Activated CD4-positive, alpha-beta T cell treated with anti-CD3 and anti-CD28 coated beads, Interleukin-2, Interleukin-6, amounts not matched to agents 100 ng/mL and 50 ng/mL, durations not matched to agents 16 hours and 8 hours (primary cell): ENCODE measurements around the gene EMCN.
"Not testable (repeated sequence)": the region's sequence is repeated elsewhere in the genome, so short reads cannot be mapped to it uniquely, and the experiment has no call there.

Experiments used
- DNase-seq: peaks from one replicate; pipeline ENCODE4 v3.0.0-alpha.2; 2020

The EMCN gene

GRCh38 chr4:100517864-100518341 is at the start of gene EMCN:
Gene EMCN, minus strand, starts transcription at chr4:100518022. Its CDS starts 108 bp downstream, at chr4:100517914.
- no peak for DNase-seq

DNA sequence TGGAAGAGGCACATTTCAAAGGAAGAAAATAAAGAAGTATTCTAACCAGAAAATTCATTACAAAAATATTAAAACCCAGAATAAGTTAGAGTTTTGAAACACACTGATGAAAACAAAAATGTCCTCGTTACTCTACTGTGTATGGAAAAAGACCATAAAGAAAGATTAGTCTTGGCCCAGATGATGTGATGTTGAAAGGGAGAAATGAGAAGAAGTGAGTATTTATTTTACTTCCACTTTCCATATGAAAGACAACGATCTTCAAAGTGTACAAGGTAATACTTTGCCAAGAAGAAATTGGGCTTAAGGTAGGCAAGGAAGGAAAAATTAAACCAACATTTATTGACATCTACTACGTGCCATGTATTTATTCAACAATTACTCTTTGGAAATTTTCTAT is 48.6 kb upstream of the EMCN start:
- peak; percentile 18 for DNase-seq

- DNase-seq = no peak
Measured at GRCh38 chr4:100557306-100557705, 39.5 kb upstream of the EMCN start.

DNA sequence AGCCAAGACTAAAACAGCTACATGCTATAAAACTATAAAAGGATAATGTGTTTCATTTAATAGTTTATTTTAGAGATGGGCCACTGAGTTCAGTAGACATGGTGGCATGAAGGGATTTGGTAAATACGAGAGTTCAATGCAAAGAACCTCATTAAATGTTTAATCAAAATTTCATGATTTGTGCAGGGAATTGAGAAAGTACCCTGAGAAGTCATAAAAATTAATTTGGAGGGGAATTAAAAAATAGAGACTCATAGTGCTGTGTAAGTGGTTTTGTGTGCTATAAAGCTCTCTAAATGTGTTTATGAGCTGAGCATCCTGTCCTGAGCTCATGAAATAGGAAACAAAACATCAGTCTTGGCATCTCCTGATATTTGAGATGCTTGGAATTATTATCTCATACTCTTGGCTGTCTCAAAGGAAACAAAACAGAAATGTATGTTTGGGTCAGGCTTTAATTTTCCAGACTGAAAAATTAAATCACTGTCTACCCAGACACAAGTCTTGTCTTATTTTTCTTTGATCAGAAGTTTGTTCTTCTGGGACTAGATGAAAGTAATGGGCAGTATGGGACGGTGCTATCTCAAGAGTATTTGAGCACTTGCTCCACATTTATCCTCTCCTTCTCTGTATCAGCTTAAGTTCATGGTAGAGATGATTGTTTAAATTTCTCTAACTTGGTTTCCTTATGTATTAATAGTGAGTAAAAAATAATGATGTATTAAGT is 38.0 kb upstream of the EMCN start:
- no peak for DNase-seq

DNA sequence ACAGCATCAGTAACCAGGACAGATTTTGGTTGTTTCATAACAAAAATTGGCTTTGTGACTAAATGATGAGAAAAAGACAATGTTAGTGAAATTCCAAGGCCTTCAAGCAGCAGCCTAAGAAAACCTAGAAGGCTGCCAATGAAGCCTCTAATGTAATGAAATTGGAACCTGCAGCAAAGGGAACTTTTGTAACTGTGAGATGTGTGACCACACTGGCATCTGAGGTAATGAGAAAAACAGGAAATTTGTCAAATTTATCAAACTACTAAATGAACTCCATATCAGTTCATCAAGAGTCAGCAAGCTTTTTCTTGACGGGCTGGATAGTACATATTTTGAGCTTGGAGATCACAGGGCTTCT is 30.4 kb upstream of the EMCN start:
- no peak for DNase-seq

- no peak for DNase-seq
Measured at GRCh38 chr4:100547541-100548199, 29.8 kb upstream of the EMCN start.

DNA sequence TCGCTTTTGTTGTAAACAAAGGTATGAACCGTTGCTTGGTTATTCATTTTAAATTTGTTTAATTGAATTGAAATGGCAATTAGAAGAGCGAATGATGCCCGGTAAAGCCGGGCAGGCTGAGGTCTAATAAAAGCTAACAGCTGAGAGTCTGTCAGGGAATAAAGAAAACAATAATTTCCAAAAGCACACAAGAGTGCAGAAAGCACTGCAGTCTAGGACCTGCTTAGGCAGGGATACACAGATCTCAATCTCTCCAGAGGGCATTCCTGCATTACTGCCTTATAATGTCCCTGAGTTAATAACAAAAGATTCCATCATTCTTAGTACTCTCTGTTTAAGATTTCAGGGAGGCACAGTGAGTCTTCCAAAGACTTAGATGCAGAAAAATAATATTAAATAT is 27.6 kb upstream of the EMCN start:
- DNase-seq = no peak

DNA sequence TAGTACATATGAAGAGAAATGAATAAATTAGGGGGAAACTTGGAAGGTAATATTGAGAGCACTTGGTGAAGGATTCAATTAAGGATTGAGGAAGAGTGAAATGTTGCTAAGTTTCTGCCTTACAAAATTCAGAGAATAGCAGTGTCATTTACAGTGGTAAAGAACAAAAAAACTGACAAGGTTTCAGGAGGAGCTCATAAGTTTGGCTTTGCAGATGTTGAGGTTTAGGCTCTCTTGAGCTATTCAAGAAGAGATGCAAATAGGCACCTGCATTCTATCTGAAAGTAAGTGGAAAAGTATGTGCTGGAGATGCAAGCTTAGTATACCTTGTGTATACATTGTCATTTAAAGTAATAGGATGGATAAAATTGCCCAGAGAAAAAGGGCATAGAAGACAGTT is 22.3 kb upstream of the EMCN start:
- DNase-seq = no peak

- peak; percentile 14 for DNase-seq
Measured at GRCh38 chr4:100539706-100540105, 21.9 kb upstream of the EMCN start.

- no peak for DNase-seq
Measured at GRCh38 chr4:100533741-100534140, 15.9 kb upstream of the EMCN start.

DNA sequence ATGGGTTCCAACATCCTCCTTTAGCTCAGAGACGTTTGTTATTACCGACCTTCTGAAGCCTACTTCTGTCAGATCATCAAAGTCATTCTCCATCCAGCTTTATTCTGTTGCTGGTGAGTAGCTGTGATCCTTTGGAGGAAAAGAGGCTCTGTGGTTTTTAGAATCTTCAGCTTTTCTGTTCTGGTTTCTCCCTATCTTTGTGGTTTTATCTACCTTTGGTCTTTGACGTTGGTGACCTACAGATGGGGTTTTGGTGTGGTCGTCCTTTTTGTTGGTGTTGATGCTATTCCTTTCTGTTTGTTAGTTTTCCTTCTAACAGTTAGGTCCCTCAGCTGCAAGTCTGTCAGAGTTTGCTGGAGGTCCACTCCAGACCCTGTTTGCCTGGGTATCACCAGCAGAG is 12.3 kb upstream of the EMCN start:
- DNase-seq = not testable (repeated sequence)

DNA sequence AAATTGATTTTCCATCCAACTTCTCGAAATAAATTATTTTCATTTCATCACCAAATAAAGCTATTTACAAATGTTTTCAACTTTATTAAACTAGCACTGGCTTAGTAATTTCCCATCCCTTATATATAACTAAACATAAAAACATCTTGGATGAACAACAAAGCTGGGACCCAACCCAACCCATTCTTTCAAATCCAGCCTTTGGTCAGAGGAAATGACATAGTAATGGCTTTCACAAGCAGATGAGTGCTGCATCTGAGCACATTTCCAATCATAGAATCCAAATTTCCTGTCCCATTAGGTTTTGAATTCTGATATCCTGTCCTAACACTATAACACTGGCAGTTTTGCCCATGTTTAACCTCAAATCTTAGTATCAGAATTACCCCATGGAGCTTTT is 7.9 kb upstream of the EMCN start:
- no peak for DNase-seq

DNA sequence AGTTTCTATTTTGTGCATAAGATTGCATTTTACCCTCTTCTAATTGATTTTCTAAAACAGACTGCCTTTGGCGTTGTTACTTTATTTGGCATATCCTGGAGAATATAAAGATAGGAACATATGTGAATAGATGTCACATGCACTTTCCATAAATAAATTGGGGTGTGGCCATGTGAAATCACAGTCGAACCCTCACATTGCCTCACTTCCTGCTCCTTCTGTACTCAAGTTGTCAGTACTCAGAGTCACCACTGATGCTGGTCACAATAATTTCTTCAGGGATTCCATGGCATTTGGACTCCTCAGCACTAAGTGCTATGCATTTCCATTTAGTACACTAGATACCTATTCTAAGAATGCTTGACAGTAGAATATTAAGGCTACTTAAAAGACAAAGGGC is 1.4 kb upstream of the EMCN start:
- DNase-seq = no peak

- no peak for DNase-seq
Measured at GRCh38 chr4:100516225-100516624, 1.6 kb downstream of the EMCN start.

DNA sequence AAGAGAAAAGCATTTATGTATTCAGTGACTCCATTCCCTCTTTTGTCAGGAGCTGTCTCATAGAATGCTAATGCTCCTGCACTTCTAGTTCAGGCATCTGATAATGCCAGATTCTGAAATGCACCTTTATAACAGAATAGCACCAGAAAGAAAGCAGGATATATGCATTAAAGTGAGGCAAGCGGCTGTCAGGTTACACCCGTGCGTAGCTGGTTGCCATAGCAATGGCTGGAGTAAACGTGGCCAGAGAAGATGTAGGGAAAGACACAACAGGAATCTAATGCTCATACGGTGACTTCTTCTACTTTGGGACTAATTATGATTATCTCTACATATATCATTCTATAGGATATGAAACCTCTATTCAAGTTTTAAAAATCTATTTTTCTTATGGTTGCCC is 5.9 kb downstream of the EMCN start:
- DNase-seq = no peak

GRCh38 chr4:100510551-100510950 is 7.3 kb downstream of the EMCN start:
- DNase-seq = no peak

DNA sequence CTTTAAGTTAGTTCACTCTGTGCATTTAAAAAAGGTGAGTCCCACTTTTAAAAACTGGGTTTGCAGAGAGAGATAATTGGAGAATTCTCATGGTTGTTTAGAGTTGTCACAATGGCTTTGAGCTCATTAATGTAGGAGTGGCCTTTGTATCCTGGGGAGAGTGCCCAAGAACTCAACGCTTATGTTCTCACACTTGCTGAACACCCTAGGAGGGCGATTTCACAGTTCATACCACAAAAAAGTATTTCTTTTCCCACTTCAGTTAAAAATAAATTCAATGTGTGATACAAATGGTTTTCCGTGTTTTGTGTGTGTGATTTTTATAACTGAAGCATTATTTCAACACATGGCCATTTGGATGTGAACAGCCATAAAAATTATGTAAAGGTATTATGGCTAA is 8.4 kb downstream of the EMCN start:
- no peak for DNase-seq

DNA sequence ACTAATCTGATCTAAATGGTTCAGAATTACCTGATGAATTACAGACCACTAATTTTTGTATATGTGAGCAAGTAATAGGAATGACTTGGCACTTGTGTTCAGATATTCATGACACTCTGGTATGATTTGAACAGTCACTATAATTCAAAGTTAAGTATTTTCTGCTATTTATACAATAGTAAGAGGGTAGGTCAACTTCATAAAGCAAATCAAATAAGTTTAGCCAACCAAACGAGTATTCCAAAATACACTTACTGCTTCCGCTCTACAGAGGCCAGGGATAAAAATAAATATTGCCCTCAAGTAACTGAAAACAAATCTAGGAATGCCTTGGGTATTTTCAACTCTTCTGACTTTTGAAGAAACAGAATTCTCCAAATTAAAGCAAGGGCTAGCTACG is 9.1 kb downstream of the EMCN start:
- no peak for DNase-seq

DNA sequence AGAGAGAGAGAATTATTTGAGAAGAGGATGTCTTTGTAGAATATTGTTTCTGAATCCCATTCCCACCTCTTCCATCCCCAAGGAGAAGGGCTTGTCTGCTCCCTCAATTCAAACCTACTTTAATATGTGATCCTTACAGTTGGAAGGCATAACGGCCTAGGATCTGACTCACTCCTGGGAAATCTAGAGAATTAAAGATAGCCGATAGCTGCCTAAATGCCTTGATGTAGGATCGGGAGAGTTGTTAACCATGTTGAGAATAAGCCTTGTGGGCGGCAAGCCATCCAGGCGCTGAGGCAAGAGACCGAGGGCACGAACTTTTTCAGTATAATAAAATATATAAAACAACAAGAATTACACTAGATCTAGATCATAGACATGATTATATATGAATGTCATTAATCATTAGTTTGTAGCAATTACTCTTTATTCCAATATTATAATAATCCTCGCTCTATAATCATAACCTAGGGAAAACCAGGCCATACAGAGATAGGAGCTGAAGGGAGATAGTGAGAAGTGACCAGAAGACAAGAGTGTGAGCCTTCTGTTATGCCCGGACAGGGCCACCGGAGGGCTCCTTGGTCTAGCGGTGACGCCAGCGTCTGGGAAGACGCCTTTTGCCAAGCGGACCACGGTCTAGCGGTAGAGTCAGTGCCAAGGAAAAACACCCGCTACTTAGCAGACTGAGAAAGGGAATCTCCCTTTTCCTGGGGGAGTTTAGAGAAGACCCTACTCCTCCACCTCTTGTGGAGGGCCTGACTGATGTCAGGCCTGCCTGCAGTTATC is 13.5 kb downstream of the EMCN start:
- DNase-seq = no peak

- no peak for DNase-seq
Measured at GRCh38 chr4:100497791-100498190, 20.0 kb downstream of the EMCN start.

GRCh38 chr4:100495074-100495473 is 22.7 kb downstream of the EMCN start:
- no peak for DNase-seq

- DNase-seq = no peak
Measured at GRCh38 chr4:100494166-100494565, 23.7 kb downstream of the EMCN start.

GRCh38 chr4:100493756-100494155 is 24.1 kb downstream of the EMCN start:
- no peak for DNase-seq

DNA sequence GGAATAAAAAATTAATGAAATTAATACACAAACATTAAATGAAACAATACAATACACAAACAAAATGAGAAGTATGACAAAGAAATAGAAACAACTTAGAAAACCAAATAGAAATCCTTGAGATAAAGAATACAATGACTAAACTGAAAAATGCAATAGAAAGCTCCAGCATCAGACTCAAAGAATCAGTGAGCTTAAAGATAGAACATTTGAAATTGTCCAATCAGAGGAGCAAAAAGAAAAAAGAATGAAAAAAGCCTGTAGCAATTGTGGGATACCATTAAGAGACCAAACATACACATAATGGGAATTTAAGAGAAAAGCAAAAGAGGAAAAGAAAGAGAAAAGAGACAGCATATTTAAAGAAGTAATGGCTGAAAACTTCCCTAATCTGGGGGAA is 25.7 kb downstream of the EMCN start:
- no peak for DNase-seq
